GM19467 (cell line): ENCODE data around the gene GADL1.

Experiments used
- ATAC-seq: cut with Tn5 transposase; IDR thresholded peaks from one replicate; pipeline ENCODE4 v1.9.1; 2021; ENCODE audit warnings: mild to moderate bottlenecking, moderate library complexity; ENCODE audit not compliant: unreplicated experiment

The GADL1 gene

GRCh38 chr3:30819067-30819798, 75.2 kb downstream of the GADL1 start:
- ATAC-seq, result no peak

GRCh38 chr3:30813734-30814133, 80.7 kb downstream of the GADL1 start:
- ATAC-seq, result no peak

GRCh38 chr3:30811151-30811795, 83.2 kb downstream of the GADL1 start:
- no peak for ATAC-seq

- no peak for ATAC-seq
Measured at GRCh38 chr3:30810625-30811024, 83.8 kb downstream of the GADL1 start.

GRCh38 chr3:30805695-30806094, 88.8 kb downstream of the GADL1 start:
- ATAC-seq, result no peak

GRCh38 chr3:30804984-30805383, 89.5 kb downstream of the GADL1 start:
- ATAC-seq, result no peak

GRCh38 chr3:30795176-30795575, 99.3 kb downstream of the GADL1 start:
- no peak for ATAC-seq

GRCh38 chr3:30793740-30794139, 100.7 kb downstream of the GADL1 start:
- no peak for ATAC-seq

GRCh38 chr3:30790150-30790549, 104.3 kb downstream of the GADL1 start:
- no peak for ATAC-seq

GRCh38 chr3:30786365-30786764, 108.1 kb downstream of the GADL1 start:
- no peak for ATAC-seq

GRCh38 chr3:30779686-30780287, 114.7 kb downstream of the GADL1 start:
- ATAC-seq, result no peak

- no peak for ATAC-seq
Measured at GRCh38 chr3:30778933-30779332, 115.5 kb downstream of the GADL1 start.

- no peak for ATAC-seq
Measured at GRCh38 chr3:30777426-30778113, 116.9 kb downstream of the GADL1 start.

GRCh38 chr3:30776186-30776815, 118.2 kb downstream of the GADL1 start:
- ATAC-seq, result no peak

GRCh38 chr3:30775040-30775439, 119.4 kb downstream of the GADL1 start:
- no peak for ATAC-seq

GRCh38 chr3:30774062-30774461, 120.4 kb downstream of the GADL1 start:
- ATAC-seq, result no peak

GRCh38 chr3:30770387-30770786, 124.1 kb downstream of the GADL1 start:
- no peak for ATAC-seq

- ATAC-seq, result no peak
Measured at GRCh38 chr3:30768703-30769550, 125.5 kb downstream of the GADL1 start.

- no peak for ATAC-seq
Measured at GRCh38 chr3:30768046-30768445, 126.4 kb downstream of the GADL1 start.

GRCh38 chr3:30766522-30766921, 127.9 kb downstream of the GADL1 start:
- ATAC-seq, result no peak
